ENCODE measurements around the gene AFMID.

- TF ChIP-seq CTCF (IDR thresholded peaks at IDR 0.05; ENCODE audit: insufficient read depth, low read length) (no peak), POLR2AphosphoS5 (IDR thresholded peaks at IDR 0.05; ENCODE audit: low read depth) (no peak), REST (IDR thresholded peaks at IDR 0.05; ENCODE audit: insufficient replicate concordance, low read depth) (no peak)
Measured at GRCh38 chr17:78184351-78184750, 2.8 kb upstream of the AFMID start.
